ENCODE measurements around the gene GOLGA6L1.
A peak's percentile ranks its signal among the peaks of the same experiment; 100 is the strongest.
"Not testable (repeated sequence)": the region's sequence is repeated elsewhere in the genome, so short reads cannot be mapped to it uniquely, and the experiment has no call there.

Gene GOLGA6L1, protein sequence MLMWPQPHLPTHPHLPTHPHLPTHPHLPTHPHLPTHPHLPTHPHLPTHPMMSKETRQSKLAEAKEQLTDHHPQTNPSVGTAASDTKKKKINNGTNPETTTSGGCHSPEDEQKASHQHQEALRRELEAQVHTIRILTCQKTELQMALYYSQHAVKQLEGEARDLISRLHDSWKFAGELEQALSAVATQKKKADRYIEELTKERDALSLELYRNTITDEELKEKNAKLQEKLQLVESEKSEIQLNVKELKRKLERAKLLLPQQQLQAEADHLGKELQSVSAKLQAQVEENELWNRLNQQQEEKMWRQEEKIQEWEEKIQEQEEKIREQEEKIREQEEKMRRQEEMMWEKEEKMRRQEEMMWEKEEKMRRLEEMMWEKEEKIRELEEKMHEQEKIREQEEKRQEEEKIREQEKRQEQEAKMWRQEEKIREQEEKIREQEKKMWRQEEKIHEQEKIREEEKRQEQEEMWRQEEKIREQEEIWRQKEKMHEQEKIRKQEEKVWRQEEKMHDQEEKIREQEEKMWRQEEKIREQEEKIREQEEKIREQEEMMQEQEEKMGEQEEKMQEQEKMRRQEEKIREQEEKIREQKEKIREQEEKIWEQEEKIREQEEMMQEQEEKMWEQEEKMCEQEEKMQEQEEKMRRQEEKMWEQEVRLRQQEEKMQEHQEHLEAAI

GRCh38 chr15:23136722-23137121 is at the start of gene GOLGA6L1:
Gene GOLGA6L1, minus strand, starts transcription at chr15:23136822. Its CDS starts 91 bp downstream, at chr15:23136731.
- not testable (repeated sequence) for DNase-seq

DNA sequence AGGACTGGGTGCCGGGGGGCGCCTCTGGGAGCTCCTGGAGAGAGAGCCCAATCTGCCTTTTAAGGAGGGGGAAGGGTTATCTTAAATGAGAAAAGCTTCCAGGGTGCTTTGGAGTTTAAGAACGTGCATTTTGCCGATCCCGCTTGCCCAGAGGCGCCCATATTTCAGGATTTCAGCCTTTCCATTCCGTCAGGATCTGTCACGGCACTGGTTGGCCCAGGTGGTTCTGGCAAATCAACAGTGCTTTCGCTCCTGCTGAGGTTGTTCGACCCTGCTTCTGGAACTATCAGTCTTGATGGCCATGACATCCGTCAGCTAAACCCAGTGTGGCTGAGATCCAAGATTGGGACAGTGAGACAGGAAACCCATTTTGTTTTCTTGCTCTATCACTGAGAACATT is 44.6 kb upstream of the GOLGA6L1 start:
- not testable (repeated sequence) for DNase-seq

DNA sequence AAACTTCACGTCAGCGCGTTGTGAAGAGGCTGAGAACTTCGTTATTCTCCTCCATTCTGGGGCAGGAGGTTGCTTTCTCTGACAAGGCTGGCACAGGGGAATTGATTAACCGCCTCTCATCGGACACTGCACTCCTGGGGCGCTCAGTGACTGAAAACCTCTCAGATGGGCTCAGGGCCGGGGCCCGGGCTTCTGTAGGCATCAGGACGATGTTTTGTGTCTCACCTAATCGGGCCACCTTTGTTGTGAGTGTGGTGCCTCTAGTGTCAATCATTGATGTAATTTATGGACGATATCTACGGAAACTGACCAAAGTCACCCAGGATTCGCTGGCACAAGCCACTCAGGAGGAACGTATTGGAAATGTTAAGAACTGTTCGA is 43.9 kb upstream of the GOLGA6L1 start:
- peak; percentile 0 for DNase-seq

DNA sequence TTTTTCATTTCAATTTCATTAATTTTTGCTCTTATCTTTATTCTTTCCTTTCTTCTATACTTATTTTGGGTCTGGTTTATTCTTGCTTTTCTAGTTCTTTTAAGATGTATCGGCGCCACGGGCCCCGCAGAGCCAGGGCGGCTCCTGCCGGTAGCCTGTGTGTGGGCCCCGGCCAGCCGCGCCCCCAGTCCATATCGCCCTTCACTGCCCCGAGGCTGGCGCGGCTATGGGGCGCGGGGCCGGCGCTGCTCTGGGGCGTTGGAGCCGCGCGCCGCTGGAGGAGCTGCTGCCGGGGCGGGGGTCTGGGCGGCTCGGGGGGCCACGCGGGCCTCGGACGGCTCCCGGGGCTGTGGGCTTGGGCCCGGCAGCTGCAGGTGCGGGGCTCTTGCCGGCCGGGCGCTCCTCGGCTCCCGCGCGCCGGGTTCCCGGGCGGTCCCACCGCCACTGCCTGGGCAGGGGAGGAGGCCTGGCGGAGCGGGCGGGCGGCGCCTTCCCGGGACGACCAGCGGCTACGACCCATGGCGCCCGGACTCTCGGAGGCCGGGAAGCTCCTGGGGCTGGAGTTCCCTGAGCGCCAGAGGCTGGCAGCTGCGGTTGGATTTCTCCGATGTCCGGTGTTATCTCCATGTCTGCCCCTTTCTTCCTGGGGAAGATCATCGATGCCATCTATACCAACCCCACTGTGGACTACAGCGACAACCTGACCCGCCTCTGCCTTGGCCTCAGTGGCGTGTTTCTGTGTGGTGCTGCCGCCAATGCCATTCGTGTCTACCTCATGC is 43.3 kb upstream of the GOLGA6L1 start:
- peak; percentile 42 for DNase-seq

GRCh38 chr15:23176683-23177082 is 40.1 kb upstream of the GOLGA6L1 start:
- DNase-seq = not testable (repeated sequence)

- DNase-seq = not testable (repeated sequence)
Observed at GRCh38 chr15:23175606-23176005, 39.0 kb upstream of the GOLGA6L1 start.

DNA sequence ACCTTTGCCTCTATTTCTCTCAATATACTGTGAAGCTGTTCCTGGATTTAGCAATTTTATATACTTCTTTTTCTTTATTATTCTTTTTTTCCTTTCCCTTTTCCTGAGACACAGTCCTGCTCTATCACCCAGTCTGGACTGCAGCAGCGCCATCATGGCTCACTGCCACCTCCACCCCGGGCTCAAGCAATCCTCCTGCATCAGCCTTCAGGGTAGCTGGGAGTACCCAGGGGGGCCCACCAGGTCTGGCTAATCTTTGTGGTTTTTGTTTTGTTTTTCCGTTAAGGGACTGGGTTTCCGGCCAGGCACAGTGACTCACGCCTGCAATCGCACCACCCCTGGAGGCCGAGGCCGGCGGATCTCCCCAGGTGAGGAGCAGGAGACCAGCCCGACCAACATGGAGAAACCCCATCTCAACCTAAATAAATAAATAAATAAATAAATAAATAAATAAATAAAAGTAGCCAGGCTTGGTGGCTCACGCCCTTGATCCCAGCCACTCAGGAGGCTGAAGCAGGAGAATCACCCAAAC is 38.1 kb upstream of the GOLGA6L1 start:
- not testable (repeated sequence) for DNase-seq

- DNase-seq = not testable (repeated sequence)
Observed at GRCh38 chr15:23132787-23133186, 3.8 kb downstream of the GOLGA6L1 start.

GRCh38 chr15:23118208-23118607 is 18.4 kb downstream of the GOLGA6L1 start:
- DNase-seq = no peak

- DNase-seq = no peak
Observed at GRCh38 chr15:23095796-23096195, 40.8 kb downstream of the GOLGA6L1 start.

DNA sequence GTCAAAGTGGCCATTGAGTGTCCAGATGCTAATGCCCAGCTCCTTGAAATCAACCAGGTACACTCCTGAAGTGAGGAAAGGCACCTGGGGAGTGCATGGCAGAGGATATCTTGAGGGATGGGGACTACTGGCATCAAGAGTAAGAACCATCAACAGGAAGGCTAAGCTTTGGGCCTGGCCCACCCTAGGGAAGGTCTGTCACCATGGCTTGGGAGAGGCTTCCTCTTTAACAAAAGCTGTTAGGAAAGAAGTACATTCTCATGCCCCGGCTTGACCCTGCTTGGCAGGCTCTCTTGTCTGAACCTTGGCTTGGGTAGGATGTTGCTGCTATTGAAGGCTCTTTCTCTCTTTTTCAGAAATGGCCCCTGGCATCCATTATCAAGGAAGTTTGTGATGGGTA is 53.5 kb downstream of the GOLGA6L1 start:
- DNase-seq = no peak

DNA sequence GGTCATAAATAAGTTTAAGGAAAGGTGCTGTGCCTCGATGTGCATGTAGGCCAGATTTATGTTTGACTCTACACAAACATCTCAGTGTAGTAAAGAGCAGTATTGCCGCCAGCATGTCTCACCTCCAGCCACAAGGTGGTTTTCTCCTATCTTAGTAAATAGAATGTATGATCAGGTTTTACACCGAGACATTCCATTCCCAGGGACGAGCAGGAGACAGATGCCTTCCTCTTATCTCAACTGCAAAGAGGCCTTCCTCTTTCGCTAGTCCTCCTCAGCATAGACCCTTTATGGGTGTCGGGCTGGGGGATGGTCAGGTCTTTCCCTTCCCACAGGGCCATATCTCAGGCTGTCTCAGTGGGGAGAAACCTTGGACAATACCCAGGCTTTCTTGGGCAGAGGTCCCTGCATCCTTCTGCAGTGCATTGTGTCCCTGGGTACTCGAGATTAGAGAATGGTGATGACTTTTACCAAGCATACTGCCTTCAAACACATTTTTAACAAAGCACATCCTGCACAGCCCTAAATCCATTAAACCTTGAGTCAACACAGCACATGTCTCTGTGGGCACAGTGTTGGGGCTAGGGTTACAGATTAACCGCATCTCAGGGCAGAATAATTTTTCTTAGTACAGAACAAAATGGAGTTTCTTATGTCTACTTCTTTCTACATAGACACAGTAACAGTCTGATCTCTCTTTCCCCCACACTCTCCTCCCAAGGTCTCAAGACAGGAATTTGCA is 54.5 kb downstream of the GOLGA6L1 start:
- not testable (repeated sequence) for DNase-seq

DNA sequence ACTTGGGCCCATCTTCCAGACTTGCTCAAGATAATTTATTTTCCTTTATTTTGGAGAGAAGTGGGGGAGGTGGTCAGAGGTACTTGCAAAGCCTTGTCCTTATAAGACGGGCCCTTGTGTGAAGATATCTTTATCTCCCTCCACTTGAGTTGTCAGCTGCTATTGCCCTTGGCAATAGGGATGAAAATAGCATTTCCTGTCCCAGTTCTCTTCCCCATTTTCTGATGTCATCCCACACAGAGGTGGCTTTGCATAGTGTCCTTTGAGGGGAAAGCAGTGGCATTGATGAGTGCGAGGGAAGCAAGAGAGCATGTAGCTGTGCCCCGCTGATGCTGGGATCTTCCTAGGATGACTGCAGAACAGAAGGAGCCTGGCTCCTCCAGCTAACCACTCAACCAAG is 55.4 kb downstream of the GOLGA6L1 start:
- DNase-seq = no peak

- DNase-seq = no peak
Observed at GRCh38 chr15:23079766-23080165, 56.9 kb downstream of the GOLGA6L1 start.
